RWPE2 (cell line): Measurements from ENCODE around the gene MAIP1.

Experiments used
- ATAC-seq: fragments of 200-7000 bp; cut with Tn5 transposase; 3 replicates; pipeline ENCODE4 v1.9.1; 2021; ENCODE audit warnings: low read depth
- DNase-seq: peaks from one replicate; pipeline ENCODE4 v3.0.0-alpha.2; 2020; ENCODE audit warnings: low spot score
- H3K27ac ChIP-seq: fragments of 450-650 bp; 2 replicates; pipeline ENCODE4 v1.5.1; 2017; ENCODE audit warnings: mild to moderate bottlenecking; ENCODE audit not compliant: poor library complexity, severe bottlenecking
- H3K27me3 ChIP-seq: fragments of 250-450 bp; sonication (Bioruptor Pico); 2 replicates; pipeline ENCODE4 v1.5.1; 2021; ENCODE audit warnings: mild to moderate bottlenecking, moderate library complexity; ENCODE audit not compliant: insufficient read depth, poor library complexity, severe bottlenecking
- H3K36me3 ChIP-seq: fragments of 250-450 bp; sonication (Bioruptor Pico); 2 replicates; pipeline ENCODE4 v1.5.1; 2020; ENCODE audit warnings: low read depth, mild to moderate bottlenecking, moderate library complexity
- H3K4me1 ChIP-seq: fragments of 250-450 bp; sonication (Bioruptor Pico); 2 replicates; pipeline ENCODE4 v1.5.1; 2021; ENCODE audit warnings: mild to moderate bottlenecking, moderate library complexity; ENCODE audit not compliant: insufficient read depth, poor library complexity, severe bottlenecking
- H3K4me3 ChIP-seq: fragments of 250-450 bp; sonication (Bioruptor Pico); 2 replicates; pipeline ENCODE4 v1.5.1; 2021; ENCODE audit warnings: mild to moderate bottlenecking, moderate library complexity; ENCODE audit not compliant: severe bottlenecking
- H3K9me3 ChIP-seq: fragments of 250-450 bp; sonication (Bioruptor Pico); 2 replicates; pipeline ENCODE4 v1.5.1; 2021; ENCODE audit warnings: mild to moderate bottlenecking, moderate library complexity; ENCODE audit not compliant: severe bottlenecking
- CTCF ChIP-seq: fragments of 450-650 bp; IDR thresholded peaks from one replicate; pipeline ENCODE4 v1.5.1; 2017; ENCODE audit warnings: mild to moderate bottlenecking, moderate library complexity; ENCODE audit not compliant: poor library complexity, severe bottlenecking

Gene MAIP1

DNA sequence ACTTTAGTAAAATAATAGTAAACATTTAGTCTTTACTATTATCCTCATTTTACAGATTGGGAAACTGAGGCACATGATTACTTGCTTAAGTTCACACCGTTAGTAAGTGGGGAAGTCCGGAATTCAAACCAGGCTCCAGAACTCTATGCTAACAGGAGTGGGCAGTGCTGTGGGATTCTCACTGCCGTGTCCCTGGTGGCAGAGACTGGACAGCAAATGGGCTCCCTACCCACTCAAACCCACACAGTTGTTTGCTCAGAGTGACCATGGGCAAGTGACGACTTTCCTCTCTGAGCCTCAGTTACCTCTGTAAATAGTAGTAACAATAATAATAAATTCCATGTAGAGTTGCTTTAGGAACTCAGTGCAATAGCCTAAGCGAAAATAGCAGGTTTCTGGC is 24.0 kb downstream of the MAIP1 start:
- no peak for TF ChIP-seq CTCF
- ATAC-seq (no peak), DNase-seq (no peak)
- Histone ChIP-seq H3K9me3 (no peaks in the 10 kb centered on the region), H3K27ac (no peak overlapping the region), H3K4me1 (peaks cover 23% of the 10 kb centered on the region), H3K4me3 (no peak overlapping the region), H3K27me3 (no peaks in the 10 kb centered on the region), H3K36me3 (no peaks in the 10 kb centered on the region)

- ATAC-seq (peak; percentile 65), DNase-seq (peak; percentile 69)
- H3K4me3 ChIP-seq: no peak overlapping the region
Observed at GRCh38 chr2:199979832-199980628, 24.6 kb downstream of the MAIP1 start.

GRCh38 chr2:199982126-199982843 is 26.9 kb downstream of the MAIP1 start:
- no peak for TF ChIP-seq CTCF
- ATAC-seq: peak; percentile 25; the same call in 1 of the 3 replicates
- no peak overlapping the region for H3K27ac ChIP-seq

More at GRCh38 chr2:199979832-199980628, 24.6 kb downstream of the MAIP1 start:
- no peak overlapping the region for H3K27ac ChIP-seq
- TF ChIP-seq CTCF: peak; percentile 90
- H3K36me3 ChIP-seq: no peaks in the 10 kb centered on the region
- no peaks in the 10 kb centered on the region for H3K9me3 ChIP-seq
- peaks cover 22% of the 10 kb centered on the region for H3K4me1 ChIP-seq
- no peaks in the 10 kb centered on the region for H3K27me3 ChIP-seq

GRCh38 chr2:199983534-199983933 is 28.2 kb downstream of the MAIP1 start:
- Histone ChIP-seq H3K4me3 (no peak overlapping the region), H3K27ac (no peak overlapping the region), H3K27me3 (no peaks in the 10 kb centered on the region), H3K9me3 (no peaks in the 10 kb centered on the region), H3K36me3 (no peaks in the 10 kb centered on the region), H3K4me1 (peaks cover 7% of the 10 kb centered on the region)
- no peak for DNase-seq
- ATAC-seq: no peak
- TF ChIP-seq CTCF: no peak

More at GRCh38 chr2:199982126-199982843, 26.9 kb downstream of the MAIP1 start:
- H3K36me3 ChIP-seq: no peaks in the 10 kb centered on the region
- no peaks in the 10 kb centered on the region for H3K27me3 ChIP-seq
- peaks cover 15% of the 10 kb centered on the region for H3K4me1 ChIP-seq
- no peak overlapping the region for H3K4me3 ChIP-seq
- DNase-seq: no peak
- no peaks in the 10 kb centered on the region for H3K9me3 ChIP-seq

GRCh38 chr2:199984159-199984558 is 28.8 kb downstream of the MAIP1 start:
- TF ChIP-seq CTCF: no peak
- no peak overlapping the region for H3K4me3 ChIP-seq
- H3K4me1 ChIP-seq: peaks cover under 1% of the 10 kb centered on the region
- no peaks in the 10 kb centered on the region for H3K27me3 ChIP-seq
- DNase-seq (no peak), ATAC-seq (no peak)
- no peak overlapping the region for H3K27ac ChIP-seq
- no peaks in the 10 kb centered on the region for H3K36me3 ChIP-seq
- H3K9me3 ChIP-seq: no peaks in the 10 kb centered on the region
